Thyroid gland (tissue), 4 donors: ENCODE measurements around the gene PHACTR1.

Experiments used
- CTCF ChIP-seq, 6 experiments: fragments of 200-600 bp in 3 of 6; fragments of 450-650 bp in 3 of 6; sonication (generic) in 3 of 6; IDR thresholded peaks; one replicate each; pipeline ENCODE4 v1.5.1; 2016 to 2019; ENCODE audit warnings: antibody characterized with exemption in 6 of 6, mild to moderate bottlenecking in 2 of 6, inconsistent platforms in 1 of 6, moderate library complexity in 1 of 6
- POLR2A ChIP-seq, 2 donors: fragments of 450-650 bp; IDR thresholded peaks; one replicate each; pipeline ENCODE4 v1.6.1; 2017; ENCODE audit warnings: antibody characterized with exemption in 2 of 2, mild to moderate bottlenecking in 2 of 2, moderate library complexity in 1 of 2

GRCh38 chr6:13250703-13251102, 534.1 kb downstream of the PHACTR1 start:
- no peak for TF ChIP-seq CTCF (IDR thresholded peaks at IDR 0.05)
- TF ChIP-seq POLR2A (IDR thresholded peaks at IDR 0.05), result no peak
